Chondrocyte (in vitro differentiated cells): ENCODE results near the gene DCP2. TPM values are rescaled to one million over a fixed set of nuclear protein-coding genes. Genes with fewer than 3 reads are reported as not detected.

Experiments used
- DNase-seq: peaks from one replicate; pipeline ENCODE4 v3.0.0; 2021; ENCODE audit warnings: mixed read lengths, low spot score
- H3K27ac Mint-ChIP-seq: one replicate; pipeline ENCODE4 v1.8.0; 2021; ENCODE audit warnings: mild to moderate bottlenecking, moderate library complexity, mixed read lengths; ENCODE audit not compliant: unreplicated experiment
- H3K27me3 Mint-ChIP-seq: 2 replicates; pipeline ENCODE4 v1.8.0; 2021; ENCODE audit warnings: low read depth, mixed read lengths
- H3K36me3 Mint-ChIP-seq: 2 replicates; pipeline ENCODE4 v1.8.0; 2021; ENCODE audit warnings: low read depth, mixed read lengths
- H3K4me1 Mint-ChIP-seq: 2 replicates; pipeline ENCODE4 v1.8.0; 2021; ENCODE audit warnings: low read depth, mild to moderate bottlenecking, mixed read lengths
- H3K4me3 Mint-ChIP-seq: one replicate; pipeline ENCODE4 v1.8.0; 2021; ENCODE audit warnings: mild to moderate bottlenecking, moderate library complexity, mixed read lengths; ENCODE audit not compliant: unreplicated experiment
- H3K9me3 Mint-ChIP-seq: 2 replicates; pipeline ENCODE4 v1.8.0; 2021; ENCODE audit warnings: low read depth, mixed read lengths
- CTCF ChIP-seq: fragments of 200-600 bp; sonication (generic); IDR thresholded peaks from 2 replicates; pipeline ENCODE4 v1.5.0; 2021; ENCODE audit warnings: antibody characterized with exemption, mild to moderate bottlenecking, moderate library complexity
- total RNA-seq: library from RNA; stranded (reverse); gene quantifications from 3 replicates; pipeline ENCODE4 v1.2.1, GENCODE V29; 2021

DCP2 gene
- total RNA-seq, 1 donor from 2014 or later: 40.1 TPM

- Mint-ChIP-seq H3K36me3 (no peaks in the 10 kb centered on the region), H3K4me1 (peaks cover 25% of the 10 kb centered on the region), H3K9me3 (no peaks in the 10 kb centered on the region), H3K27ac (no peak overlapping the region), H3K27me3 (no peaks in the 10 kb centered on the region), H3K4me3 (no peak overlapping the region)
- TF ChIP-seq CTCF: no peak
- no peak for DNase-seq
Measured at GRCh38 chr5:113052041-113052795, 75.6 kb downstream of the DCP2 start.

- no peak for TF ChIP-seq CTCF
- H3K4me1 Mint-ChIP-seq: peaks cover 19% of the 10 kb centered on the region
- H3K9me3 Mint-ChIP-seq: no peaks in the 10 kb centered on the region
- DNase-seq: no peak
- H3K27me3 Mint-ChIP-seq: no peaks in the 10 kb centered on the region
- no peak overlapping the region for H3K27ac Mint-ChIP-seq
- H3K36me3 Mint-ChIP-seq: no peaks in the 10 kb centered on the region
- no peak overlapping the region for H3K4me3 Mint-ChIP-seq
Measured at GRCh38 chr5:113053511-113053995, 77.0 kb downstream of the DCP2 start.

- H3K9me3 Mint-ChIP-seq: no peaks in the 10 kb centered on the region
- no peak overlapping the region for H3K27ac Mint-ChIP-seq
- no peak for TF ChIP-seq CTCF
- H3K36me3 Mint-ChIP-seq: no peaks in the 10 kb centered on the region
- DNase-seq: no peak
- H3K4me3 Mint-ChIP-seq: no peak overlapping the region
- no peaks in the 10 kb centered on the region for H3K27me3 Mint-ChIP-seq
- H3K4me1 Mint-ChIP-seq: peaks cover 26% of the 10 kb centered on the region
Measured at GRCh38 chr5:113054899-113055298, 78.3 kb downstream of the DCP2 start.

- DNase-seq: no peak
Measured at GRCh38 chr5:113056988-113057387, 80.4 kb downstream of the DCP2 start.

GRCh38 chr5:113057557-113057984, 81.0 kb downstream of the DCP2 start:
- no peak overlapping the region for H3K4me3 Mint-ChIP-seq
- no peak for TF ChIP-seq CTCF
- H3K4me1 Mint-ChIP-seq: peaks cover 20% of the 10 kb centered on the region
- no peak overlapping the region for H3K27ac Mint-ChIP-seq
- H3K27me3 Mint-ChIP-seq: no peaks in the 10 kb centered on the region
- H3K36me3 Mint-ChIP-seq: no peaks in the 10 kb centered on the region
- no peak for DNase-seq
- H3K9me3 Mint-ChIP-seq: no peaks in the 10 kb centered on the region

More at GRCh38 chr5:113056988-113057387, 80.4 kb downstream of the DCP2 start:
- no peaks in the 10 kb centered on the region for H3K9me3 Mint-ChIP-seq
- no peaks in the 10 kb centered on the region for H3K36me3 Mint-ChIP-seq
- no peak overlapping the region for H3K27ac Mint-ChIP-seq
- peaks cover 16% of the 10 kb centered on the region for H3K4me1 Mint-ChIP-seq
- no peak for TF ChIP-seq CTCF
- H3K27me3 Mint-ChIP-seq: no peaks in the 10 kb centered on the region
- no peak overlapping the region for H3K4me3 Mint-ChIP-seq
